Esophagus muscularis mucosa (tissue), 4 donors: ENCODE data around the gene CSAG1. TPM values are rescaled to one million over a fixed set of nuclear protein-coding genes. Genes with fewer than 3 reads are reported as not detected.
"Not testable (repeated sequence)": the region's sequence is repeated elsewhere in the genome, so short reads cannot be mapped to it uniquely, and the experiment has no call there.

Experiments used
- DNase-seq: peaks from one replicate; pipeline ENCODE4 v3.0.0-alpha.2; 2017; ENCODE audit errors: extremely low spot score
- H3K27ac ChIP-seq, 4 donors: fragments of 200-600 bp; sonication (generic); replicated peaks in 1 of 4; 1 replicate in 3 of 4; 2 replicates in 1 of 4; pipeline ENCODE4 v1.5.1; 2016 to 2019; ENCODE audit warnings: mild to moderate bottlenecking in 1 of 4
- H3K27me3 ChIP-seq, 4 donors: fragments of 200-600 bp; sonication (generic); one replicate each; pipeline versions ENCODE4 v1.5.1 to v1.6.0; 2016 to 2019
- H3K36me3 ChIP-seq, 4 donors: fragments of 200-600 bp; sonication (generic); one replicate each; pipeline ENCODE4 v1.5.1; 2016 to 2019
- H3K4me1 ChIP-seq, 4 donors: fragments of 200-600 bp; sonication (generic); one replicate each; pipeline ENCODE4 v1.5.1; 2016 to 2019
- H3K4me3 ChIP-seq, 4 donors: fragments of 200-600 bp; sonication (generic); 1 replicate in 2 of 4; 2 replicates in 2 of 4; pipeline ENCODE4 v1.5.1; 2016 to 2019; ENCODE audit warnings: mild to moderate bottlenecking in 4 of 4, moderate library complexity in 1 of 4
- H3K9me3 ChIP-seq, 4 donors: fragments of 200-600 bp; sonication (generic); 1 replicate in 3 of 4; 2 replicates in 1 of 4; pipeline ENCODE4 v1.5.1; 2016 to 2019
- WGBS: methylation state at CpG from one replicate; pipeline ENCODE4 v1.1.5; 2018; 5-methylcytosine and 5-hydroxymethylcytosine counted together
- intact Hi-C: fragments of 100-400 bp; cut with DNase I; formaldehyde crosslinking; loops from one replicate; pipeline ENCODE4 v1.15.1; 2023
- total RNA-seq, 4 donors: library from RNA; depleted of rRNA; stranded (reverse); fragments of >200 nt; gene quantifications; one replicate each; pipeline versions ENCODE4 v1.1.0 to v1.2.1, GENCODE V29; 2016

The CSAG1 gene
- total RNA-seq, 4 donors from 2014 or later: not detected

- H3K27me3 ChIP-seq, H3K4me3 ChIP-seq, intact Hi-C loops, H3K9me3 ChIP-seq, H3K36me3 ChIP-seq, DNase-seq, H3K4me1 ChIP-seq, H3K27ac ChIP-seq: not testable (repeated sequence)
- WGBS: no CpG with 5 or more reads among the region's 5 CpGs
These were observed 20.3 kb downstream of the CSAG1 start for GRCh38 chrX:152713195-152713594.

- H3K36me3 ChIP-seq, H3K9me3 ChIP-seq, H3K27ac ChIP-seq, H3K4me1 ChIP-seq, intact Hi-C loops, H3K27me3 ChIP-seq, H3K4me3 ChIP-seq, DNase-seq: not testable (repeated sequence)
- WGBS: no CpG with 5 or more reads among the region's 2 CpGs
These were observed 24.3 kb downstream of the CSAG1 start, which contains the start of gene CSAG2 for GRCh38 chrX:152709173-152709572. Gene CSAG2, minus strand, starts transcription at chrX:152709273. Its CDS starts 161 bp downstream, at chrX:152709112.

- H3K36me3 ChIP-seq, H3K4me1 ChIP-seq, DNase-seq, intact Hi-C loops, H3K27ac ChIP-seq, H3K4me3 ChIP-seq, H3K27me3 ChIP-seq, H3K9me3 ChIP-seq: not testable (repeated sequence)
- WGBS: 84% methylated on average over 3 of the region's 7 CpGs
These were observed 27.0 kb downstream of the CSAG1 start for GRCh38 chrX:152706500-152706899.

GRCh38 chrX:152700390-152700789 is 33.1 kb downstream of the CSAG1 start:
- H3K36me3 ChIP-seq, H3K27me3 ChIP-seq, H3K4me3 ChIP-seq, intact Hi-C loops, H3K4me1 ChIP-seq, DNase-seq, H3K27ac ChIP-seq, H3K9me3 ChIP-seq: not testable (repeated sequence)
- no CpG with 5 or more reads among the region's 5 CpGs for WGBS

GRCh38 chrX:152697952-152698931 is 35.3 kb downstream of the CSAG1 start, which contains the start of gene MAGEA3:
Gene MAGEA3, plus strand, starts transcription at chrX:152698794. Its CDS starts 2,039 bp downstream, at chrX:152700833.
- H3K4me3 ChIP-seq: not testable (repeated sequence)

GRCh38 chrX:152681012-152681411 is 52.5 kb downstream of the CSAG1 start:
- no CpG with 5 or more reads among the region's 3 CpGs for WGBS
- H3K27ac ChIP-seq, intact Hi-C loops, DNase-seq, H3K36me3 ChIP-seq, H3K9me3 ChIP-seq, H3K27me3 ChIP-seq, H3K4me3 ChIP-seq, H3K4me1 ChIP-seq: not testable (repeated sequence)

More at GRCh38 chrX:152697952-152698931, 35.3 kb downstream of the CSAG1 start, which contains the start of gene MAGEA3:
- WGBS: no CpG with 5 or more reads among the region's 34 CpGs
- H3K9me3 ChIP-seq, intact Hi-C loops, H3K27ac ChIP-seq, H3K27me3 ChIP-seq, H3K36me3 ChIP-seq, H3K4me1 ChIP-seq, DNase-seq: not testable (repeated sequence)

Other genes with a start within 250 kb of the CSAG1 start
- under 1 TPM in 1 of 4 donors, not detected in 3; 0.06 TPM for gene GABRQ, start 95.8 kb downstream of the CSAG1 start, total RNA-seq
- not detected for gene MAGEA3, start 34.9 kb downstream of the CSAG1 start, total RNA-seq
- gene CSAG2, start 24.4 kb downstream of the CSAG1 start, total RNA-seq: not detected
- gene MAGEA2B, start 19.1 kb downstream of the CSAG1 start, total RNA-seq: not detected
- gene MAGEA12, start within 50 bp of the CSAG1 start, total RNA-seq: not detected
- not detected for gene MAGEA2, start 20.1 kb upstream of the CSAG1 start, total RNA-seq
- gene CSAG3, start 25.5 kb upstream of the CSAG1 start, total RNA-seq: not detected
- not detected for gene MAGEA6, start 36.0 kb upstream of the CSAG1 start, total RNA-seq
- gene CETN2, start 97.0 kb upstream of the CSAG1 start, total RNA-seq: 10 to 100 TPM; 40.7 to 56.2 (median 52.0) TPM
- gene NSDHL, start 97.3 kb upstream of the CSAG1 start, total RNA-seq: 10 to 100 TPM in 1 of 4 donors, 1 to 10 TPM in 3; 5.8 to 10.1 (median 8.7) TPM
- gene ZNF185, start 164.3 kb upstream of the CSAG1 start, total RNA-seq: 1 to 10 TPM; 2.5 to 3.7 (median 3.0) TPM